RWPE2 (cell line): ENCODE results near the gene MAP7.
"Not testable (repeated sequence)": the region's sequence is repeated elsewhere in the genome, so short reads cannot be mapped to it uniquely, and the experiment has no call there.

Source experiments
- ATAC-seq: fragments of 200-7000 bp; cut with Tn5 transposase; 3 replicates; pipeline ENCODE4 v1.9.1; 2021; ENCODE audit warnings: low read depth
- DNase-seq: peaks from one replicate; pipeline ENCODE4 v3.0.0-alpha.2; 2020; ENCODE audit warnings: low spot score
- H3K27ac ChIP-seq: fragments of 450-650 bp; 2 replicates; pipeline ENCODE4 v1.5.1; 2017; ENCODE audit warnings: mild to moderate bottlenecking; ENCODE audit not compliant: poor library complexity, severe bottlenecking
- H3K27me3 ChIP-seq: fragments of 250-450 bp; sonication (Bioruptor Pico); 2 replicates; pipeline ENCODE4 v1.5.1; 2021; ENCODE audit warnings: mild to moderate bottlenecking, moderate library complexity; ENCODE audit not compliant: insufficient read depth, poor library complexity, severe bottlenecking
- H3K36me3 ChIP-seq: fragments of 250-450 bp; sonication (Bioruptor Pico); 2 replicates; pipeline ENCODE4 v1.5.1; 2020; ENCODE audit warnings: low read depth, mild to moderate bottlenecking, moderate library complexity
- H3K4me1 ChIP-seq: fragments of 250-450 bp; sonication (Bioruptor Pico); 2 replicates; pipeline ENCODE4 v1.5.1; 2021; ENCODE audit warnings: mild to moderate bottlenecking, moderate library complexity; ENCODE audit not compliant: insufficient read depth, poor library complexity, severe bottlenecking
- H3K4me3 ChIP-seq: fragments of 250-450 bp; sonication (Bioruptor Pico); 2 replicates; pipeline ENCODE4 v1.5.1; 2021; ENCODE audit warnings: mild to moderate bottlenecking, moderate library complexity; ENCODE audit not compliant: severe bottlenecking
- H3K9me3 ChIP-seq: fragments of 250-450 bp; sonication (Bioruptor Pico); 2 replicates; pipeline ENCODE4 v1.5.1; 2021; ENCODE audit warnings: mild to moderate bottlenecking, moderate library complexity; ENCODE audit not compliant: severe bottlenecking
- CTCF ChIP-seq: fragments of 450-650 bp; IDR thresholded peaks from one replicate; pipeline ENCODE4 v1.5.1; 2017; ENCODE audit warnings: mild to moderate bottlenecking, moderate library complexity; ENCODE audit not compliant: poor library complexity, severe bottlenecking

MAP7 gene

GRCh38 chr6:136309171-136309570 lies 241.1 kb downstream of the MAP7 start:
- H3K36me3 ChIP-seq = no peaks in the 10 kb centered on the region
- no peak overlapping the region for H3K4me3 ChIP-seq
- no peak for TF ChIP-seq CTCF
- ATAC-seq (no peak), DNase-seq (no peak)
- H3K4me1 ChIP-seq = no peaks in the 10 kb centered on the region
- no peaks in the 10 kb centered on the region for H3K9me3 ChIP-seq
- no peak overlapping the region for H3K27ac ChIP-seq
- no peaks in the 10 kb centered on the region for H3K27me3 ChIP-seq

GRCh38 chr6:136308469-136308868 lies 241.8 kb downstream of the MAP7 start:
- not testable (repeated sequence) for ATAC-seq, H3K27me3 ChIP-seq, H3K27ac ChIP-seq, H3K9me3 ChIP-seq, DNase-seq, H3K4me1 ChIP-seq, H3K36me3 ChIP-seq, H3K4me3 ChIP-seq

GRCh38 chr6:136307351-136307750 lies 242.9 kb downstream of the MAP7 start:
- no peaks in the 10 kb centered on the region for H3K27me3 ChIP-seq
- H3K4me3 ChIP-seq = no peak overlapping the region
- ATAC-seq = no peak
- H3K27ac ChIP-seq = no peak overlapping the region
- TF ChIP-seq CTCF = no peak
- no peaks in the 10 kb centered on the region for H3K36me3 ChIP-seq
- DNase-seq = no peak
- H3K4me1 ChIP-seq = no peaks in the 10 kb centered on the region
- no peaks in the 10 kb centered on the region for H3K9me3 ChIP-seq

- no peaks in the 10 kb centered on the region for H3K27me3 ChIP-seq
- TF ChIP-seq CTCF = no peak
- H3K4me3 ChIP-seq = no peak overlapping the region
- no peak for ATAC-seq
- no peaks in the 10 kb centered on the region for H3K4me1 ChIP-seq
- no peaks in the 10 kb centered on the region for H3K36me3 ChIP-seq
- DNase-seq = no peak
- no peaks in the 10 kb centered on the region for H3K9me3 ChIP-seq
- no peak overlapping the region for H3K27ac ChIP-seq
These were observed 243.8 kb downstream of the MAP7 start for GRCh38 chr6:136306466-136306865.

- H3K9me3 ChIP-seq = no peaks in the 10 kb centered on the region
- H3K36me3 ChIP-seq = no peaks in the 10 kb centered on the region
- no peaks in the 10 kb centered on the region for H3K4me1 ChIP-seq
- DNase-seq (no peak), ATAC-seq (peak; percentile 36; the same call in 1 of the 3 replicates)
- TF ChIP-seq CTCF = no peak
- H3K27ac ChIP-seq = no peak overlapping the region
- H3K4me3 ChIP-seq = no peak overlapping the region
- H3K27me3 ChIP-seq = no peaks in the 10 kb centered on the region
These were observed 245.8 kb downstream of the MAP7 start for GRCh38 chr6:136304410-136304809.

GRCh38 chr6:136303516-136303915 lies 246.7 kb downstream of the MAP7 start:
- TF ChIP-seq CTCF = no peak
- H3K9me3 ChIP-seq = no peaks in the 10 kb centered on the region
- H3K36me3 ChIP-seq = no peaks in the 10 kb centered on the region
- no peak overlapping the region for H3K4me3 ChIP-seq
- no peaks in the 10 kb centered on the region for H3K27me3 ChIP-seq
- no peak for ATAC-seq
- H3K27ac ChIP-seq = no peak overlapping the region
- no peak for DNase-seq
- H3K4me1 ChIP-seq = no peaks in the 10 kb centered on the region
